Erythroblast (primary cell): Measurements from ENCODE around the gene ZNF586.

Experiments
- GATA1 ChIP-seq: IDR thresholded peaks from 2 replicates; pipeline ENCODE4 v1.6.1; 2011; ENCODE audit warnings: low read depth, mild to moderate bottlenecking, control low read depth, low read length, moderate library complexity
- POLR2A ChIP-seq: IDR thresholded peaks from 2 replicates; pipeline ENCODE4 v1.6.1; 2011; ENCODE audit warnings: mild to moderate bottlenecking, low read length

GRCh38 chr19:57818378-57818777 is 48.9 kb downstream of the ZNF586 start:
- TF ChIP-seq GATA1 (no peak), POLR2A (no peak)
